ENCODE results near the gene FAH. TPM values are rescaled to one million over a fixed set of nuclear protein-coding genes. Genes with fewer than 3 reads are reported as not detected.

FAH gene
- total RNA-seq, 4 donors from 2014 or later = 52.7 to 109 (median 83.0) TPM

DNA sequence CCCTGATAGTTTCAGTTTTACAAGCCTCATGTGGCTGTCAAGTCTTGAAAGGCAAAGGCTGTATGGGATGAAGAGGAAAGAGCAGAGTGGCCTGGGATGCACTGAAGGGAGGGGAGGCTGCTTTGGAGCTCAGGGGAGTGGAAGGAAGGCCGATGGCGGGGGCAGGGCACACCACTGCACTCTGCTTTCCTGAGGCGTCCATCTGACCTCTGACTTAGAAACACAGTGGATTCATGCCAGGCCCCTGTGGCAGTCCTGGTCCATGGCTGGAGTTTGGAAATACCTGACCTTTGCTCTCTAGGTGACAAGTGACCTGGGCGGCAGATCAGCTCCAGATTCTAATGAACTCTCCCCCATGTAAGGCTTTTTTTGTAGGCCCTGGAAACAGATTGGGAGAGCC, 19.0 kb downstream of the FAH start:
- no peak for TF ChIP-seq CTCF (IDR thresholded peaks at IDR 0.05)
- no peak for ATAC-seq (ENCODE audit: low FRiP score)
- DNase-seq (ENCODE audit: low spot score) = no peak

DNA sequence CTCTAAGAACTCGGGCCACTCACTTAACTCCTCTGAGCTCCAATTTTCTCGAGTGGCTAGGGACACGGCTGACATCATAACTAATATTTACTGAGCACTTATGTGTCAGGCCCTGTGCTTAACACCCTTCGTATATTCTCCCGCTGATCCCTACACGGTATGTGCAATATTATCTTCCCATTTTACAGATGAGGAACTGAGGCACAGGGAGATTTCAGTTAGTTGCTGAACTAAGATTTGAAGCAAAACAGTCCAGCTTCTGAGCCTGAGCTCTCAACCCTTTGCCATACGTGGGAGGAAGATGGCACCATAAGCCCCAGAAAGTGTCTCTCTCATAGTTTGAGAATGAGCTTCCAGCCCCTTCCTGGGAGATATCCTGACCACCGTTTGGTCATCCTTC, 19.6 kb downstream of the FAH start:
- ATAC-seq (ENCODE audit: low FRiP score) (no peak), DNase-seq (ENCODE audit: low spot score) (no peak)
- TF ChIP-seq CTCF (IDR thresholded peaks at IDR 0.05) = no peak

DNA sequence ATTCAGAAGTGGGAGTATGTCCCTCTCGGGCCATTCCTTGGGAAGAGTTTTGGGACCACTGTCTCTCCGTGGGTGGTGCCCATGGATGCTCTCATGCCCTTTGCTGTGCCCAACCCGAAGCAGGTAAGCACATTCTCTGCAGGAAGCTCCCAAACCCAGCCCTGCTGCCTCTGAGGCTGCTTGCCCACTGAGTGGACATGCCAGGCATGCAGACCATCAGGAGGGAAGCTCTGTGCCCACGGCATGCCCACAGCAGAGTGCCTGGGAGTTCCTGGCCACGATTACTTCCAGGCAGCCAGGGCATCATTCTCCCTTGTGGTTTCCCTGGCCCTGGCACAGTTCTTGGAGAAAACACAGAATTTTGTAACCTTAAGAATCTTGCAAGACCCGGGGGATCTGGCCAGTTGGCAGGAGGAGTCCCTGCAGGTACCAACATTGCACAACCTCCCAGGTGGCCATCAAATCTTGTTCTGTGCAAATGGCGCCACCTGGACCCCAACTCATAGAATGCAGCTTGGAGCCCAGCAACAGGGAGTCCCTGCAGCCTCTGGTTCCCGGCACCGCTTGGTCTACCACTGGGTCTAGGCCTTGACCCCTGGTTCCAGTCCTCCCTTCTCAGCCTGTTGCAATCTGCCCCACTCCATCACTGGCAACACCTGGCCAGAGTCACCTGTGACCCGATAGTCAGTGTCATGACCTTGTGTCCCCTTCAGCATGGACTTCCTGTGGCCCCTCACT, 20.4 kb downstream of the FAH start:
- ATAC-seq (ENCODE audit: low FRiP score) (peak; percentile 85), DNase-seq (ENCODE audit: low spot score) (peak; percentile 72)
- TF ChIP-seq CTCF (IDR thresholded peaks at IDR 0.05) = peak in 1 of 3 donors; percentile 69

DNA sequence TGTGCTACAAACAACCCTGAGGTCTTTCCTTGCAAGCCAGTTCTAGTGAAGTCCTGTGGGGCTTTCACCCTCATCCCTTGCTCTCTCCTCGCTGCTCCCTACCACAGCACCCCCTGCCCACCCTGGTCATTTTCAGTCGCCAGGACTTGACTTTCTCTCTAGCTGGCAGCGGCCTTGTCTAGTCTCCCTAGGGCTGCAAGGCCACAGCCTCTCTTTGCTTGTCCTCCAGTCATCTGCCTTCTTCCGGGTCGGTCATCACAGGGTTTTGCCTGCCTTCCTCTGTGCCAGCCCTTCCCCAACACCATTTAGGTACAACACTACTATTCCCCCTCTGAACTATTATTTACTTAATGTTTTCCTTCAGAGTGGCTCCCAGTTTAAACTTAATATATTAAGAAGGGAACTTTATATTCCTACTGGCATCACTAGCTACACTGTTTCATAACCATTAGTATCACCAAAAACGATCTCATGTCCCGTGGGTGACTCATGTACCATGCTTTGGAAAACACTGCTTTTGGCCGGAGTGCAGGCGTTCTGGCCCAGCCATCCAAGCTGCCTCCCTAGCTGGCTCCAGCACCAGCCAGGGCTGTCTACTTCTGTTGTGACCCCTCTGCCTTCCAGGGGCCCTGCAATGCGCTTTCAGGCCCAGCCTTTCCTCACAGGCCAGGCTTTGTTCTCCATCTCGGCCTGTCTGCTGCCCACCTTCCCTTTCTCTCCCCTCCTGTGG, 21.4 kb downstream of the FAH start:
- DNase-seq (ENCODE audit: low spot score) = no peak
- TF ChIP-seq CTCF (IDR thresholded peaks at IDR 0.05) = no peak
- ATAC-seq (ENCODE audit: low FRiP score) = peak; percentile 75

DNA sequence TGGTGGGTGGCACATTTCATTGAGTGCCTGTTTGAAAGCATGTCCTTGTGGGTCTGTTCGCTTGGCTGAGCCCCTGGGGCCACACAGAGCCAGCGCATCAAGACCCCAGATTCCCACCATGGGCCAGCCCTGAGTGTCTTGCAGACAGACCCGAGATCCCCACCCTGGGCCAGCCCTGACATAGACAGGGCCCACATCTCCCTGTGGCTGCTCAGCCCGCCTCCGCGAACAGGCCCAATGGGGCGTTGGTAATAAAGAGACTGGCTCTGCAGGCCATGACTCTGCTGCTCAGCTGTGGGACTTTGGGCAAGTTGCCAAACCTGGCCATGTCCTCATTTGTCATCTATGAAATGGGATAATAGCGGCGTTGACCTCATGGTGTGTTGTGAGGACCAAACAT, 22.6 kb downstream of the FAH start:
- no peak for TF ChIP-seq CTCF (IDR thresholded peaks at IDR 0.05)
- no peak for ATAC-seq (ENCODE audit: low FRiP score)
- DNase-seq (ENCODE audit: low spot score) = no peak

DNA sequence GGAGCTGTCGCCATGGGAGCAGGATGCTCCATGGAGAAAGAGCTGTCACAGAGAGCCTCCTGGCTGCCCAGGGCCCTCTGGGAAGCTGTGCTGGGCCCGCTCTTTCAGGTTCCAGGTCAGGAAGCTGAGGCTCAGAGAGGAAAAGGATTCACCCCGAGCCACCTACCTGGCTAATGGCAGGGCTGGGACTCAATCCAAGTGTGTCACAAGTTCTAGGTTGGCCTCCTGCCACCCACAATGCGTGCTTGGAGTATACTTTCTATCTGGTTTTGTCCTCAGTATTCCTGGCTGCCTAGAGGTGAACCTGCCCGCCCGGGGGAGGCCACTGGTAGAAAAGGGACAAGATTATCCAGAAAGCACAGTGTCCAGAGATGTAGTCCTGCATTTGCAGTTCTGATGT, 23.6 kb downstream of the FAH start:
- no peak for DNase-seq (ENCODE audit: low spot score)
- no peak for TF ChIP-seq CTCF (IDR thresholded peaks at IDR 0.05)
- no peak for ATAC-seq (ENCODE audit: low FRiP score)

- DNase-seq (ENCODE audit: low spot score) = no peak
- no peak for TF ChIP-seq CTCF (IDR thresholded peaks at IDR 0.05)
Observed at GRCh38 chr15:80177156-80177555, 24.4 kb downstream of the FAH start.

More at GRCh38 chr15:80177156-80177555, 24.4 kb downstream of the FAH start:
- no peak for ATAC-seq (ENCODE audit: low FRiP score)
